ENCODE results near the gene GLTPD2.

GRCh38 chr17:4808378-4808767, 19.6 kb downstream of the GLTPD2 start:
- TF ChIP-seq, protein P1, sequence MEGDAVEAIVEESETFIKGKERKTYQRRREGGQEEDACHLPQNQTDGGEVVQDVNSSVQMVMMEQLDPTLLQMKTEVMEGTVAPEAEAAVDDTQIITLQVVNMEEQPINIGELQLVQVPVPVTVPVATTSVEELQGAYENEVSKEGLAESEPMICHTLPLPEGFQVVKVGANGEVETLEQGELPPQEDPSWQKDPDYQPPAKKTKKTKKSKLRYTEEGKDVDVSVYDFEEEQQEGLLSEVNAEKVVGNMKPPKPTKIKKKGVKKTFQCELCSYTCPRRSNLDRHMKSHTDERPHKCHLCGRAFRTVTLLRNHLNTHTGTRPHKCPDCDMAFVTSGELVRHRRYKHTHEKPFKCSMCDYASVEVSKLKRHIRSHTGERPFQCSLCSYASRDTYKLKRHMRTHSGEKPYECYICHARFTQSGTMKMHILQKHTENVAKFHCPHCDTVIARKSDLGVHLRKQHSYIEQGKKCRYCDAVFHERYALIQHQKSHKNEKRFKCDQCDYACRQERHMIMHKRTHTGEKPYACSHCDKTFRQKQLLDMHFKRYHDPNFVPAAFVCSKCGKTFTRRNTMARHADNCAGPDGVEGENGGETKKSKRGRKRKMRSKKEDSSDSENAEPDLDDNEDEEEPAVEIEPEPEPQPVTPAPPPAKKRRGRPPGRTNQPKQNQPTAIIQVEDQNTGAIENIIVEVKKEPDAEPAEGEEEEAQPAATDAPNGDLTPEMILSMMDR (IDR thresholded peaks at IDR 0.05) = no peak
- TF ChIP-seq POLR2A (IDR thresholded peaks at IDR 0.05) = no peak
